Neural cell (in vitro differentiated cells): ENCODE measurements around the gene CKM. TPM values are rescaled to one million over a fixed set of nuclear protein-coding genes. Genes with fewer than 3 reads are reported as not detected.

ENCODE experiments used
- H2AFZ ChIP-seq: fragments of 200-600, 300-800 bp; sonication (generic), shearing (Covaris generic); 2 replicates; pipeline ENCODE4 v1.6.0; 2014; ENCODE audit warnings: low read depth, mild to moderate bottlenecking, antibody characterized with exemption, low read length, moderate library complexity
- H3F3A ChIP-seq: fragments of 200-600 bp; shearing (Covaris generic); 2 replicates; pipeline ENCODE4 v1.6.1; 2016; ENCODE audit warnings: mild to moderate bottlenecking, moderate library complexity, mixed read lengths, antibody characterized with exemption, low read length; ENCODE audit not compliant: insufficient read depth, poor library complexity, severe bottlenecking
- H3K27ac ChIP-seq: fragments of 200-600, 300-800 bp; sonication (generic), shearing (Covaris generic); 2 replicates; pipeline ENCODE4 v1.5.1; 2014; ENCODE audit warnings: mild to moderate bottlenecking, low read length, moderate library complexity
- H3K27me3 ChIP-seq: fragments of 300-800, 200-600 bp; sonication (generic), shearing (Covaris generic); 2 replicates; pipeline ENCODE4 v1.6.0; 2014; ENCODE audit warnings: mild to moderate bottlenecking, low read depth, low read length, moderate library complexity; ENCODE audit not compliant: insufficient read depth
- H3K36me3 ChIP-seq: fragments of 300-800, 200-600 bp; sonication (generic), shearing (Covaris generic); 2 replicates; pipeline ENCODE4 v1.5.1; 2014; ENCODE audit warnings: mild to moderate bottlenecking, antibody characterized with exemption, low read length, moderate library complexity; ENCODE audit not compliant: insufficient read depth
- H3K4me2 ChIP-seq: fragments of 300-800, 200-600 bp; sonication (generic), shearing (Covaris generic); 2 replicates; pipeline ENCODE4 v1.6.0; 2014; ENCODE audit warnings: mild to moderate bottlenecking, low read length
- H3K4me3 ChIP-seq: fragments of 300-800, 200-600 bp; sonication (generic), shearing (Covaris generic); 2 replicates; pipeline ENCODE4 v1.5.1; 2014; ENCODE audit warnings: mild to moderate bottlenecking, low read length, moderate library complexity
- H3K79me2 ChIP-seq: fragments of 200-600 bp; shearing (Covaris generic); replicated peaks from 2 replicates; pipeline ENCODE4 v1.6.0; 2014; ENCODE audit warnings: mild to moderate bottlenecking, low read length, moderate library complexity; ENCODE audit not compliant: insufficient read depth
- H3K9ac ChIP-seq: fragments of 300-800, 200-600 bp; sonication (generic), shearing (Covaris generic); 2 replicates; pipeline ENCODE4 v1.6.1; 2016; ENCODE audit warnings: mild to moderate bottlenecking, low read length, mixed read lengths
- H3K9me2 ChIP-seq: fragments of 200-600 bp; shearing (Covaris generic); 2 replicates; pipeline ENCODE4 v1.6.1; 2016; ENCODE audit warnings: mild to moderate bottlenecking, low read length, mixed read lengths; ENCODE audit not compliant: insufficient read depth
- H3K9me3 ChIP-seq: fragments of 200-600, 300-800 bp; sonication (generic), shearing (Covaris generic); 2 replicates; pipeline ENCODE4 v1.6.1; 2016; ENCODE audit warnings: mild to moderate bottlenecking, mixed run types, low read length, moderate library complexity, mixed read lengths
- H4K20me1 ChIP-seq: fragments of 200-600 bp; shearing (Covaris generic); 2 replicates; pipeline ENCODE4 v1.6.1; 2016; ENCODE audit warnings: mild to moderate bottlenecking, mixed run types; ENCODE audit not compliant: insufficient read depth
- CTCF ChIP-seq: fragments of 450-650 bp; IDR thresholded peaks from 2 replicates; pipeline ENCODE4 v1.5.1; 2014; ENCODE audit warnings: antibody characterized with exemption, mild to moderate bottlenecking, moderate library complexity; ENCODE audit not compliant: poor library complexity, severe bottlenecking
- EZH2 ChIP-seq: fragments of 200-600, 300-800 bp; shearing (Covaris generic), sonication (generic); IDR thresholded peaks from 2 replicates; pipeline ENCODE4 v1.6.1; 2014; ENCODE audit warnings: antibody characterized with exemption, low read length, borderline replicate concordance, mild to moderate bottlenecking; ENCODE audit not compliant: insufficient read depth, poor library complexity, severe bottlenecking
- MXI1 ChIP-seq: fragments of 450-650 bp; conservative IDR thresholded peaks from 2 replicates; pipeline ENCODE4 v1.6.1; 2014; ENCODE audit warnings: antibody characterized with exemption, mild to moderate bottlenecking; ENCODE audit not compliant: poor library complexity, severe bottlenecking
- POLR2AphosphoS5 ChIP-seq: IDR thresholded peaks from 2 replicates; pipeline ENCODE4 v1.6.1; 2012
- RAD21 ChIP-seq: fragments of 450-650 bp; conservative IDR thresholded peaks from 2 replicates; pipeline ENCODE4 v1.6.1; 2014; ENCODE audit warnings: antibody characterized with exemption, mild to moderate bottlenecking, moderate library complexity
- REST ChIP-seq: IDR thresholded peaks from 2 replicates; pipeline ENCODE4 v1.6.1; 2012; ENCODE audit warnings: borderline replicate concordance
- SMC3 ChIP-seq: fragments of 450-650 bp; conservative IDR thresholded peaks from 2 replicates; pipeline ENCODE4 v1.6.1; 2014; ENCODE audit warnings: antibody characterized with exemption, mild to moderate bottlenecking, moderate library complexity; ENCODE audit not compliant: poor library complexity
- TAF1 ChIP-seq: IDR thresholded peaks from 2 replicates; pipeline ENCODE4 v1.6.1; 2012; ENCODE audit warnings: low read depth
- polyA plus RNA-seq: library from polyadenylated mRNA; depleted of rRNA; stranded (reverse); fragments of >200 nt; gene quantifications from 2 replicates; pipeline ENCODE4 v1.2.3, GENCODE V29; 2014

Gene CKM
- polyA plus RNA-seq, 1 donor from 2014 or later = 0.14 TPM

DNA sequence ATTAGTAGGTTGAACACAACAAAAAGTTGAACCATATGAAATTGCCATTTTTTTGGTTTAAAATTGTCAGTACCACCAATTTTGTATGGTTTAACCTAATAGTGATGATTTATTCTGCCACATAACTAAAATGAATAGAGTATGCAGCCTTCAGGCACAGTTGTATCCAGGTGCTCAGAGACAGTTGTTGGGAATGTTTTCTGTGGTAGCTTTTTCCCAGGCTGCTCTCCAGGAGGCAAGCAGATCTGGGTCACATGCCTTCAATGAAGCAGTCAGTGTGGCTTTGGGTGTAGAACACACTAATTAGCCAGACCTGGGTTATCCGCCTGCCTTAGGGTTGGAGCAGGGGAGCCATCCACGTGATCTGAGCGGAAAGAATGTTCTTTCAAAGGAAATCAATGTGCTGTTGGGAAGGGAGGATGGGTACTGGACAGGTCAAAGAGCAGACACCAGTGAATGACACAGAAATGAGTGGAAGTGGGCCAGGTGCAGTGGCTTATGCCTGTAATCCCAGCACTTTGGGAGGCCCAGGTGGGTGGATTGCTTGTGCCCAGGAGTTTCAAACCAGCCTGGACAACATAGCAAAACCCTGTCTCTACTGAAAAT, 43.0 kb downstream of the CKM start (continued):
- no peak for TF ChIP-seq CTCF
- no peak for TF ChIP-seq SMC3

DNA sequence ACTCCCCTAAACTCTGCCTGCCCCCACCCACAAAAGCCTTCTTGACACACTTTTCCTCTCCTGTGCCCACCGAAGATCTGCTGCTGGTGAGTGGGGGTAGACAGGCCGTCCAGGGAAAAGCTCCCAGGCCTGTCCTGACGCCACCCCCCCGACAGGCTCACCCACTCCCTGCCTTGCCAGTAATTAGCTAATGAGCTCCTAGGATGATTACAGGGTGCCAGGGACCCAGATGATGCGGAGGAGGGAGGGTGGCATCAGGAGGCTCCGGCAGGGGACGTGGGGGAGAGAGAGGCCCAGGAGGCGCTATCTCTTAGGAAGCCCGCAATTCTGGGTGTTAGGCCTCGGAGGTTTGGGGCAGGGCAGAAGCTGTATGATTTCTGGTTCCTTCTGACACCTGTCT, 44.6 kb downstream of the CKM start:
- Histone ChIP-seq H4K20me1 (no peaks in the 10 kb centered on the region), H3K27ac (no peak overlapping the region), H3K9me3 (no peaks in the 10 kb centered on the region), H3K4me3 (no peak overlapping the region), H3K9ac (no peak overlapping the region), H3K36me3 (no peaks in the 10 kb centered on the region), H3K9me2 (no peaks in the 10 kb centered on the region), H3K79me2 (no peaks in the 10 kb centered on the region), H2AFZ (no peak overlapping the region), H3F3A (no peaks in the 10 kb centered on the region), H3K27me3 (no peaks in the 10 kb centered on the region), H3K4me2 (no peak overlapping the region)
- TF ChIP-seq POLR2AphosphoS5 = no peak
- no peak for TF ChIP-seq MXI1
- TF ChIP-seq REST = no peak
- no peak for TF ChIP-seq SMC3
- no peak for TF ChIP-seq TAF1

DNA sequence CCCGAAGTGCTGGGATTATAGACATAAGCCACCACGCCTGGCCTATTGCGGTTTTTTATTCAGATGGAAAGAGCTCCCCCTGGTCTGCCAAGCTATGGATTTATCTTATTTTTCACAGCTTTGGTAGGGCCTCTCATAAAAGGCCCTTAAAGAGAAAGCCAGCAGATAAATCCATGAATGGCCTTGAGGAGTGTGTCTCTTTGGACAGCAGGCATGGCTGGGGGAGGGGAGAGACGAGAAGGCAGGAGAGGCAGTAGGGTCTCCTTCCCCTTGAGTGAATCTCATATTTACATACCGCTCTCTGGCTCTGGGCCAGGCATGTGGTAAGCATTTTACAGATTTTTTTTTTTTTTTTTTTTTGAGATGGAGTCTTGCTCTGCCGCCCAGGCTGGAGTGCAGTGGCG, 46.4 kb downstream of the CKM start:
- Histone ChIP-seq H3K9me2 (no peaks in the 10 kb centered on the region), H3K4me3 (no peak overlapping the region), H3K9me3 (no peaks in the 10 kb centered on the region), H4K20me1 (no peaks in the 10 kb centered on the region), H2AFZ (no peak overlapping the region), H3K9ac (no peak overlapping the region), H3K27ac (no peak overlapping the region), H3K79me2 (no peaks in the 10 kb centered on the region), H3K36me3 (no peaks in the 10 kb centered on the region), H3K4me2 (no peak overlapping the region), H3F3A (no peaks in the 10 kb centered on the region), H3K27me3 (no peaks in the 10 kb centered on the region)
- TF ChIP-seq RAD21 = no peak
- TF ChIP-seq EZH2 = no peak
- TF ChIP-seq CTCF = no peak
- no peak for TF ChIP-seq SMC3
- no peak for TF ChIP-seq MXI1
- TF ChIP-seq POLR2AphosphoS5 = no peak
- no peak for TF ChIP-seq REST
